ENCODE measurements around the gene CYP3A7. TPM values are rescaled to one million over a fixed set of nuclear protein-coding genes. Genes with fewer than 3 reads are reported as not detected.
"Not testable (repeated sequence)": the region's sequence is repeated elsewhere in the genome, so short reads cannot be mapped to it uniquely, and the experiment has no call there.

CYP3A7 gene
- total RNA-seq, 1 experiment from 2014 or later, result not detected

DNA sequence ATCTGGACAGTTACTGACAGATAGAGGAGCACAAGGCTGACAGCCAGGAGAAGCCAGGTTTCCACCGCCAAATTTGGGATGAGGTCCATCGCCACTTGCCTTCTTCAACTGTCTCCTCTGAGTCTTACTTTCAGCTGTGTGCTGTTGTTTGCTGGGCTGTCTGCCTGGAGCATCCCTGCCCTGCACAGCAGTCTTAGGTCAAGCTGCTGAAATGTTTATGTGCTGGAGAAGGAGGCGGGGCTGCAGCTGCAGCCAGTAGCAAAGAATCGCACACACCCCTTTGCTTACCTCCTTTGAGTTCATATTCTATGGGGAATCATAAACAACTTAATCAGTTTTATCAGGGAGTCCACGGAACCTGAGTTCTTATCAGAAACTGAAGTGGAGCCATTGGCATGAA lies 35.0 kb downstream of the CYP3A7 start:
- intact Hi-C loops (cut with micrococcal nuclease; ENCODE audit: unreplicated experiment), result loop anchor here (10.0 kb wide), 1 partner anchor 195 kb away; the partner anchor contains the start of genes ZKSCAN5 and ZNF394
- Mint-ChIP-seq H3K36me3 (ENCODE audit: insufficient read depth, unreplicated experiment) (no peaks in the 10 kb centered on the region), H3K4me3 (ENCODE audit: unreplicated experiment) (no peak overlapping the region), H3K4me1 (ENCODE audit: low read depth, unreplicated experiment) (peaks cover 27% of the 10 kb centered on the region), H3K27ac (ENCODE audit: unreplicated experiment) (peak overlapping the region; percentile 25), H3K27me3 (ENCODE audit: insufficient read depth, unreplicated experiment) (no peaks in the 10 kb centered on the region), H3K9me3 (ENCODE audit: unreplicated experiment) (no peaks in the 10 kb centered on the region)
- ChIA-PET POLR2A (no interaction called here), CTCF (no interaction called here)
- no peak for DNase-seq
- peaks cover 11% of the 10 kb centered on the region for H3K4me1 ChIP-seq
- TF ChIP-seq CTCF (IDR thresholded peaks at IDR 0.05; ENCODE audit: insufficient read depth in 1 of 2, low read depth in 1 of 2, low read length in 1 of 2, severe bottlenecking in 1 of 2, unreplicated experiment in 1 of 2), result no peak
- H3K36me3 ChIP-seq (ENCODE audit: control insufficient read depth, insufficient read depth, low read length), result no peaks in the 10 kb centered on the region
- H3K27me3 ChIP-seq (replicated peaks; ENCODE audit: control insufficient read depth, insufficient read depth, low read length), result no peaks in the 10 kb centered on the region
- no peaks in the 10 kb centered on the region for H3K9me3 ChIP-seq
- no peak overlapping the region for H3K4me3 ChIP-seq (ENCODE audit: low read depth, low read length)
- no TSS peak for BruUV-seq (replicated peaks)

- H3K4me3 Mint-ChIP-seq (ENCODE audit: unreplicated experiment), result peak overlapping the region; percentile 48
- H3K9me3 ChIP-seq; H3K36me3 ChIP-seq (ENCODE audit: control insufficient read depth, insufficient read depth, low read length); CTCF ChIA-PET; POLR2A ChIA-PET; H3K27me3 Mint-ChIP-seq (ENCODE audit: insufficient read depth, unreplicated experiment); H3K9me3 Mint-ChIP-seq (ENCODE audit: unreplicated experiment); H3K36me3 Mint-ChIP-seq (ENCODE audit: insufficient read depth, unreplicated experiment); H3K27me3 ChIP-seq (replicated peaks; ENCODE audit: control insufficient read depth, insufficient read depth, low read length); BruUV-seq (replicated peaks); H3K4me3 ChIP-seq (ENCODE audit: low read depth, low read length): not testable (repeated sequence)
- intact Hi-C loops (cut with micrococcal nuclease; ENCODE audit: unreplicated experiment), result loop anchor here (10.0 kb wide), 1 partner anchor 194 kb away; the partner anchor contains the start of genes ZKSCAN5 and ZNF394
- peaks cover 19% of the 10 kb centered on the region for H3K4me1 ChIP-seq
- peak overlapping the region; percentile 25 for H3K27ac Mint-ChIP-seq (ENCODE audit: unreplicated experiment)
- peak in 1 of 2 experiments; percentile 12 for DNase-seq
- H3K4me1 Mint-ChIP-seq (ENCODE audit: low read depth, unreplicated experiment), result peaks cover 35% of the 10 kb centered on the region
Observed at GRCh38 chr7:99698867-99699730, 35.9 kb downstream of the CYP3A7 start.

DNA sequence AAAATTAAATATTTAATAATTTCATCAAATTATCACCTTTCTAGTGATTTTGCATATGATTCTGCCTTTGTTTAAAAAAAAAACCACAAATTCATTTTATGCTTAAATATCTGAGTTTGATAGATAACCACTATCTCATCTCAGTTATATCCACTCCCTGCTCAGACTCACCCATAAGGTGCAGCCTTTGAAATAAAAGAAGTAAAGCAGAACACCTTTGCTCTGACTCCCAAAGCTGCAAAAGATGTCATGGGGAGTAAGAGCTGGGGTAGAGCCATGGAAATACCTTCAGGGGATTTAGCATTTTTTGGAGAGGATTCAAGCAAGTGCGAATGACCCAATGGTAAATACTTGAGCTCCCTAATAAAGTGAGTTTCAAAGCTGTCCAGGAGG lies 40.1 kb downstream of the CYP3A7 start:
- Histone ChIP-seq H3K9me3 (no peaks in the 10 kb centered on the region), H3K4me1 (peaks cover 38% of the 10 kb centered on the region), H3K4me3 (ENCODE audit: low read depth, low read length) (no peak overlapping the region), H3K27me3 (replicated peaks; ENCODE audit: control insufficient read depth, insufficient read depth, low read length) (no peaks in the 10 kb centered on the region), H3K36me3 (ENCODE audit: control insufficient read depth, insufficient read depth, low read length) (no peaks in the 10 kb centered on the region)
- POLR2A ChIA-PET, result interaction anchor here (0.6 to 1.1 kb wide), 2 partner anchors 78 to 817 kb away, joined by 3 to 8 read pairs; partner anchors contain the start of gene ZSCAN25
- CTCF ChIA-PET, result no interaction called here
- no peak for DNase-seq
- intact Hi-C loops (cut with micrococcal nuclease; ENCODE audit: unreplicated experiment), result loop anchor here (2.0 to 10.0 kb wide), 4 partner anchors 16 to 190 kb away; partner anchors contain the start of genes CYP3A5, ZKSCAN5 and ZNF394
- BruUV-seq (replicated peaks), result no TSS peak
- Mint-ChIP-seq H3K4me1 (ENCODE audit: low read depth, unreplicated experiment) (peaks cover 45% of the 10 kb centered on the region), H3K27me3 (ENCODE audit: insufficient read depth, unreplicated experiment) (no peaks in the 10 kb centered on the region), H3K27ac (ENCODE audit: unreplicated experiment) (peak overlapping the region; percentile 87), H3K4me3 (ENCODE audit: unreplicated experiment) (peak overlapping the region; percentile 59), H3K9me3 (ENCODE audit: unreplicated experiment) (no peaks in the 10 kb centered on the region), H3K36me3 (ENCODE audit: insufficient read depth, unreplicated experiment) (no peaks in the 10 kb centered on the region)
- TF ChIP-seq CTCF (IDR thresholded peaks at IDR 0.05; ENCODE audit: insufficient read depth in 1 of 2, low read depth in 1 of 2, low read length in 1 of 2, severe bottlenecking in 1 of 2, unreplicated experiment in 1 of 2), result no peak

Measured in Caco-2 (cell line).